WTC11 (cell line): ENCODE results near the gene ZBTB47. TPM values are rescaled to one million over a fixed set of nuclear protein-coding genes. Genes with fewer than 3 reads are reported as not detected.

Experiments
- ATF1 ChIP-seq: sonication (generic); formaldehyde crosslinking; IDR thresholded peaks from 2 replicates; pipeline ENCODE4 v1.8.1; 2023; ENCODE audit warnings: mild to moderate bottlenecking, moderate library complexity, missing genetic modification reagents
- CBFB ChIP-seq: sonication (generic); formaldehyde crosslinking; IDR thresholded peaks from 2 replicates; pipeline ENCODE4 v1.8.1; 2022; ENCODE audit warnings: mild to moderate bottlenecking, low read depth, missing genetic modification reagents
- CREB1 ChIP-seq: sonication (generic); formaldehyde crosslinking; IDR thresholded peaks from 2 replicates; pipeline ENCODE4 v1.8.0; 2023; ENCODE audit warnings: mild to moderate bottlenecking, missing genetic modification reagents
- FOXK1 ChIP-seq: sonication (generic); formaldehyde crosslinking; IDR thresholded peaks from 2 replicates; pipeline ENCODE4 v1.8.0; 2022; ENCODE audit warnings: mild to moderate bottlenecking, moderate library complexity, missing genetic modification reagents
- GABPB1 ChIP-seq: sonication (generic); formaldehyde crosslinking; IDR thresholded peaks from 2 replicates; pipeline ENCODE4 v1.8.1; 2023; ENCODE audit warnings: mild to moderate bottlenecking, missing genetic modification reagents
- GTF2I ChIP-seq: fragments of 250-450 bp; sonication (Bioruptor Pico); conservative IDR thresholded peaks from 2 replicates; pipeline ENCODE4 v1.4.0; 2021; ENCODE audit warnings: mild to moderate bottlenecking
- MXD4 ChIP-seq: fragments of 250-450 bp; sonication (Bioruptor Pico); IDR thresholded peaks from 2 replicates; pipeline ENCODE4 v1.8.0; 2021; ENCODE audit warnings: mild to moderate bottlenecking, moderate library complexity, borderline replicate concordance
- MYBL2 ChIP-seq: sonication (generic); formaldehyde crosslinking; IDR thresholded peaks from 2 replicates; pipeline ENCODE4 v1.8.1; 2023; ENCODE audit warnings: mild to moderate bottlenecking, moderate library complexity, missing genetic modification reagents
- PRRX2 ChIP-seq: fragments of 250-450 bp; sonication (Bioruptor Pico); IDR thresholded peaks from 2 replicates; pipeline ENCODE4 v1.8.0; 2021; ENCODE audit warnings: mild to moderate bottlenecking
- RELA ChIP-seq: sonication (generic); formaldehyde crosslinking; IDR thresholded peaks from 2 replicates; pipeline ENCODE4 v1.8.1; 2022; ENCODE audit warnings: missing genetic modification reagents, mild to moderate bottlenecking, borderline replicate concordance
- SOX15 ChIP-seq: fragments of 250-450 bp; sonication (Bioruptor Pico); IDR thresholded peaks from 2 replicates; pipeline ENCODE4 v1.9.0; 2021; ENCODE audit warnings: mild to moderate bottlenecking
- ZNF219 ChIP-seq: sonication (generic); formaldehyde crosslinking; IDR thresholded peaks from 2 replicates; pipeline ENCODE4 v1.8.0; 2023; ENCODE audit warnings: missing genetic modification reagents, mild to moderate bottlenecking, borderline replicate concordance
- total RNA-seq: library from RNA; stranded (reverse); gene quantifications from 3 replicates; pipeline ENCODE4 v1.2.3, GENCODE V29; 2021
- TF ChIP-seq, protein P1 (sequence below): sonication (generic); formaldehyde crosslinking; IDR thresholded peaks from 2 replicates; pipeline ENCODE4 v1.8.0; 2023; ENCODE audit warnings: missing genetic modification reagents
- TF ChIP-seq, protein P2 (sequence below): sonication (generic); formaldehyde crosslinking; IDR thresholded peaks from 2 replicates; pipeline ENCODE4 v1.8.1; 2022; ENCODE audit warnings: low read depth, mild to moderate bottlenecking, moderate library complexity, missing genetic modification reagents, borderline replicate concordance
- TF ChIP-seq, protein P3 (sequence below): sonication (generic); formaldehyde crosslinking; IDR thresholded peaks from 2 replicates; pipeline ENCODE4 v1.8.1; 2023; ENCODE audit warnings: mild to moderate bottlenecking, missing genetic modification reagents, moderate library complexity
- TF ChIP-seq, protein P4 (sequence below): sonication (generic); formaldehyde crosslinking; IDR thresholded peaks from 2 replicates; pipeline ENCODE4 v1.8.0; 2022; ENCODE audit warnings: mild to moderate bottlenecking, missing genetic modification reagents
- TF ChIP-seq, protein P5 (sequence below): fragments of 250-450 bp; sonication (Bioruptor Pico); conservative IDR thresholded peaks from 2 replicates; pipeline ENCODE4 v1.9.0; 2021; ENCODE audit warnings: mild to moderate bottlenecking
- TF ChIP-seq, protein P6 (sequence below): sonication (generic); formaldehyde crosslinking; conservative IDR thresholded peaks from 2 replicates; pipeline ENCODE4 v1.8.1; 2022; ENCODE audit warnings: mild to moderate bottlenecking, missing genetic modification reagents
- TF ChIP-seq, protein P7 (sequence below): fragments of 250-450 bp; sonication (Bioruptor Pico); IDR thresholded peaks from 2 replicates; pipeline ENCODE4 v1.9.0; 2021; ENCODE audit warnings: mild to moderate bottlenecking
- TF ChIP-seq, protein P8 (sequence below): sonication (generic); formaldehyde crosslinking; IDR thresholded peaks from 2 replicates; pipeline ENCODE4 v1.8.1; 2023; ENCODE audit warnings: mild to moderate bottlenecking, missing genetic modification reagents, borderline replicate concordance
- TF ChIP-seq, protein P9 (sequence below): sonication (generic); formaldehyde crosslinking; IDR thresholded peaks from 2 replicates; pipeline ENCODE4 v1.8.1; 2022; ENCODE audit warnings: mild to moderate bottlenecking, moderate library complexity, missing genetic modification reagents
- TF ChIP-seq, protein P10 (sequence below): sonication (generic); formaldehyde crosslinking; IDR thresholded peaks from 2 replicates; pipeline ENCODE4 v1.8.1; 2023; ENCODE audit warnings: mild to moderate bottlenecking, missing genetic modification reagents

Gene ZBTB47
- total RNA-seq, 1 experiment from 2014 or later = 5.2 TPM

DNA sequence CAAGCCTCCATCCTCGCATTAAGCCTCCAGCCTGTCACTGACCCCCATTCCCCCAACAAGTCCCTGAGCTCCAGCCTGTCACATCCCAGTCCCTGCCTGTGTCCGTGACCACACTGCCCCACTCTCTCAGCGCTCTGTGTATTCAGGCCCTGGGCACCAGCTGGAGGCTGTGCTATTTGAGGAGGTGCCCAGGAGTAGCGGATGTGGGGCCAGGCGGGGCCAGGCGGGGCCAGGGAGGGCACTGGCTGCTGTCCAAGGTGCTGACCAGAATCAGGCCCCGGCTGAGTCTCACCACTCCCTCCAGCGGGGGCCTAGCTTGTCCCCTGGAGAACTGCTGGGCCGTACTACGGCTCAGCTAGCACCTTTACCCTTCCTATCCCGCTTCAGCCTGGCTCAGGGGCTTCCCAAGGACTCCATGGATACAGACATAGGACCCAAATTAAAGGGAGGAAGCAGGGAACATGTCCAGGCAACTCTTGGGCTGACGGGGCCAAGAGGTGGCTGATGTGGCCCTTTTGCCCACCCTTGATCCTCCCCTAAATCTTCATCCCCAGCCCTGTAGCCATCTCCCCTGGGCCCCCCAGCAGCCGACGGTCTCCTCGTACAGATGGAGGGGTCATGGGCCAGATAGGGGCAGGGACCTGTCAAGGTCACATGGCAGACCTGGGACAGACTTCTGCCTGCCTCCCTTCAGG is 48.0 kb downstream of the ZBTB47 start (continued):
- TF ChIP-seq, protein P1, sequence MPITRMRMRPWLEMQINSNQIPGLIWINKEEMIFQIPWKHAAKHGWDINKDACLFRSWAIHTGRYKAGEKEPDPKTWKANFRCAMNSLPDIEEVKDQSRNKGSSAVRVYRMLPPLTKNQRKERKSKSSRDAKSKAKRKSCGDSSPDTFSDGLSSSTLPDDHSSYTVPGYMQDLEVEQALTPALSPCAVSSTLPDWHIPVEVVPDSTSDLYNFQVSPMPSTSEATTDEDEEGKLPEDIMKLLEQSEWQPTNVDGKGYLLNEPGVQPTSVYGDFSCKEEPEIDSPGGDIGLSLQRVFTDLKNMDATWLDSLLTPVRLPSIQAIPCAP (CRISPR knock-in tag) = 0 out of 2 replicates have a peak, but pooled peaks have one; percentile 80
- TF ChIP-seq CREB1 = peak; percentile 80
- TF ChIP-seq, protein P2, sequence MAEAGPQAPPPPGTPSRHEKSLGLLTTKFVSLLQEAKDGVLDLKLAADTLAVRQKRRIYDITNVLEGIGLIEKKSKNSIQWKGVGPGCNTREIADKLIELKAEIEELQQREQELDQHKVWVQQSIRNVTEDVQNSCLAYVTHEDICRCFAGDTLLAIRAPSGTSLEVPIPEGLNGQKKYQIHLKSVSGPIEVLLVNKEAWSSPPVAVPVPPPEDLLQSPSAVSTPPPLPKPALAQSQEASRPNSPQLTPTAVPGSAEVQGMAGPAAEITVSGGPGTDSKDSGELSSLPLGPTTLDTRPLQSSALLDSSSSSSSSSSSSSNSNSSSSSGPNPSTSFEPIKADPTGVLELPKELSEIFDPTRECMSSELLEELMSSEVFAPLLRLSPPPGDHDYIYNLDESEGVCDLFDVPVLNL (CRISPR knock-in tag) = no peak
- TF ChIP-seq, protein P3, sequence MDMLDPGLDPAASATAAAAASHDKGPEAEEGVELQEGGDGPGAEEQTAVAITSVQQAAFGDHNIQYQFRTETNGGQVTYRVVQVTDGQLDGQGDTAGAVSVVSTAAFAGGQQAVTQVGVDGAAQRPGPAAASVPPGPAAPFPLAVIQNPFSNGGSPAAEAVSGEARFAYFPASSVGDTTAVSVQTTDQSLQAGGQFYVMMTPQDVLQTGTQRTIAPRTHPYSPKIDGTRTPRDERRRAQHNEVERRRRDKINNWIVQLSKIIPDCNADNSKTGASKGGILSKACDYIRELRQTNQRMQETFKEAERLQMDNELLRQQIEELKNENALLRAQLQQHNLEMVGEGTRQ = no peak
- TF ChIP-seq, protein P4, sequence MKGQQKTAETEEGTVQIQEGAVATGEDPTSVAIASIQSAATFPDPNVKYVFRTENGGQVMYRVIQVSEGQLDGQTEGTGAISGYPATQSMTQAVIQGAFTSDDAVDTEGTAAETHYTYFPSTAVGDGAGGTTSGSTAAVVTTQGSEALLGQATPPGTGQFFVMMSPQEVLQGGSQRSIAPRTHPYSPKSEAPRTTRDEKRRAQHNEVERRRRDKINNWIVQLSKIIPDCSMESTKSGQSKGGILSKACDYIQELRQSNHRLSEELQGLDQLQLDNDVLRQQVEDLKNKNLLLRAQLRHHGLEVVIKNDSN (CRISPR knock-in tag) = peak; percentile 56; the same call in 1 of the 2 replicates
- TF ChIP-seq CBFB = no peak
- TF ChIP-seq ZNF219 (CRISPR knock-in tag) = peak; percentile 82; the same call in 1 of the 2 replicates
- TF ChIP-seq, protein P5, sequence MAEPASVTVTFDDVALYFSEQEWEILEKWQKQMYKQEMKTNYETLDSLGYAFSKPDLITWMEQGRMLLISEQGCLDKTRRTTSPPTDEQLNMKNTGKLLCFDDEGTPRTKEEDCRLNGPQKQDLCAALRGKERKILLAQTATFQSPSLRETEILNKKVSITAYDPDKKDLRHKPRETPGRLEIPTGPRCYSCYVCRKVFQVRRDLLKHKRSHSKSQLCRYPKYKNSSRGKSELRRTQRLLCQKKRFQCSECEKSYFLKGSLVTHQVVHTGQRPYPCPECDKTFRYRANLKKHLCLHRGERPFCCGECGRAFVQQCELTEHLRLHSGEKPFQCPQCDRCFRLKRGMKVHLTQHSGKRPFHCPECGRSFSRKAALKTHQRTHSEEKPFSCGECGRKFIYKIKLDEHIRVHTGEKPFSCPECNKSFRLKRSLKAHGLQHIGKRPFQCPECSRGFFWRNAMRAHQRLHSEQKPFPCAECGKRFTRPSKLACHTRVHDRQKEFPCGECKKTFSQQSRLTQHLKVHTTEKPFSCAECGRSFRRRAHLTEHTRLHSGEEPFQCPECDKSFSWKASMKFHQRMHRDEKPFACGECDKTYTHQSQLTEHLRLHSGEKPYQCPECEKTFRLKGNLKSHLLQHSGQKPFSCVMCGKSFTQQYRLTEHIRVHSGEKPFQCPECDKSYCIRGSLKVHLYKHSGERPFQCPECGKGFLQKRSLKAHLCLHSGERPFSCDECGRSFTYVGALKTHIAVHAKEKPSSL (CRISPR knock-in tag) = no peak
- peak; percentile 93 for TF ChIP-seq RELA (CRISPR knock-in tag)
- no peak for TF ChIP-seq ATF1 (CRISPR knock-in tag)
- no peak for TF ChIP-seq GTF2I (CRISPR knock-in tag)
- TF ChIP-seq MXD4 = no peak
- TF ChIP-seq, protein P6, sequence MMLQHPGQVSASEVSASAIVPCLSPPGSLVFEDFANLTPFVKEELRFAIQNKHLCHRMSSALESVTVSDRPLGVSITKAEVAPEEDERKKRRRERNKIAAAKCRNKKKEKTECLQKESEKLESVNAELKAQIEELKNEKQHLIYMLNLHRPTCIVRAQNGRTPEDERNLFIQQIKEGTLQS (CRISPR knock-in tag) = no peak
- TF ChIP-seq, protein P7, sequence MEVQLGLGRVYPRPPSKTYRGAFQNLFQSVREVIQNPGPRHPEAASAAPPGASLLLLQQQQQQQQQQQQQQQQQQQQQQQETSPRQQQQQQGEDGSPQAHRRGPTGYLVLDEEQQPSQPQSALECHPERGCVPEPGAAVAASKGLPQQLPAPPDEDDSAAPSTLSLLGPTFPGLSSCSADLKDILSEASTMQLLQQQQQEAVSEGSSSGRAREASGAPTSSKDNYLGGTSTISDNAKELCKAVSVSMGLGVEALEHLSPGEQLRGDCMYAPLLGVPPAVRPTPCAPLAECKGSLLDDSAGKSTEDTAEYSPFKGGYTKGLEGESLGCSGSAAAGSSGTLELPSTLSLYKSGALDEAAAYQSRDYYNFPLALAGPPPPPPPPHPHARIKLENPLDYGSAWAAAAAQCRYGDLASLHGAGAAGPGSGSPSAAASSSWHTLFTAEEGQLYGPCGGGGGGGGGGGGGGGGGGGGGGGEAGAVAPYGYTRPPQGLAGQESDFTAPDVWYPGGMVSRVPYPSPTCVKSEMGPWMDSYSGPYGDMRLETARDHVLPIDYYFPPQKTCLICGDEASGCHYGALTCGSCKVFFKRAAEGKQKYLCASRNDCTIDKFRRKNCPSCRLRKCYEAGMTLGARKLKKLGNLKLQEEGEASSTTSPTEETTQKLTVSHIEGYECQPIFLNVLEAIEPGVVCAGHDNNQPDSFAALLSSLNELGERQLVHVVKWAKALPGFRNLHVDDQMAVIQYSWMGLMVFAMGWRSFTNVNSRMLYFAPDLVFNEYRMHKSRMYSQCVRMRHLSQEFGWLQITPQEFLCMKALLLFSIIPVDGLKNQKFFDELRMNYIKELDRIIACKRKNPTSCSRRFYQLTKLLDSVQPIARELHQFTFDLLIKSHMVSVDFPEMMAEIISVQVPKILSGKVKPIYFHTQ (CRISPR knock-in tag) = no peak
- no peak for TF ChIP-seq PRRX2
- no peak for TF ChIP-seq SOX15
- TF ChIP-seq FOXK1 (CRISPR knock-in tag) = peak; percentile 88
- TF ChIP-seq, protein P8, sequence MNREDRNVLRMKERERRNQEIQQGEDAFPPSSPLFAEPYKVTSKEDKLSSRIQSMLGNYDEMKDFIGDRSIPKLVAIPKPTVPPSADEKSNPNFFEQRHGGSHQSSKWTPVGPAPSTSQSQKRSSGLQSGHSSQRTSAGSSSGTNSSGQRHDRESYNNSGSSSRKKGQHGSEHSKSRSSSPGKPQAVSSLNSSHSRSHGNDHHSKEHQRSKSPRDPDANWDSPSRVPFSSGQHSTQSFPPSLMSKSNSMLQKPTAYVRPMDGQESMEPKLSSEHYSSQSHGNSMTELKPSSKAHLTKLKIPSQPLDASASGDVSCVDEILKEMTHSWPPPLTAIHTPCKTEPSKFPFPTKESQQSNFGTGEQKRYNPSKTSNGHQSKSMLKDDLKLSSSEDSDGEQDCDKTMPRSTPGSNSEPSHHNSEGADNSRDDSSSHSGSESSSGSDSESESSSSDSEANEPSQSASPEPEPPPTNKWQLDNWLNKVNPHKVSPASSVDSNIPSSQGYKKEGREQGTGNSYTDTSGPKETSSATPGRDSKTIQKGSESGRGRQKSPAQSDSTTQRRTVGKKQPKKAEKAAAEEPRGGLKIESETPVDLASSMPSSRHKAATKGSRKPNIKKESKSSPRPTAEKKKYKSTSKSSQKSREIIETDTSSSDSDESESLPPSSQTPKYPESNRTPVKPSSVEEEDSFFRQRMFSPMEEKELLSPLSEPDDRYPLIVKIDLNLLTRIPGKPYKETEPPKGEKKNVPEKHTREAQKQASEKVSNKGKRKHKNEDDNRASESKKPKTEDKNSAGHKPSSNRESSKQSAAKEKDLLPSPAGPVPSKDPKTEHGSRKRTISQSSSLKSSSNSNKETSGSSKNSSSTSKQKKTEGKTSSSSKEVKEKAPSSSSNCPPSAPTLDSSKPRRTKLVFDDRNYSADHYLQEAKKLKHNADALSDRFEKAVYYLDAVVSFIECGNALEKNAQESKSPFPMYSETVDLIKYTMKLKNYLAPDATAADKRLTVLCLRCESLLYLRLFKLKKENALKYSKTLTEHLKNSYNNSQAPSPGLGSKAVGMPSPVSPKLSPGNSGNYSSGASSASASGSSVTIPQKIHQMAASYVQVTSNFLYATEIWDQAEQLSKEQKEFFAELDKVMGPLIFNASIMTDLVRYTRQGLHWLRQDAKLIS (CRISPR knock-in tag) = no peak
- TF ChIP-seq GABPB1 (CRISPR knock-in tag) = peak; percentile 56; the same call in 1 of the 2 replicates
- TF ChIP-seq, protein P9, sequence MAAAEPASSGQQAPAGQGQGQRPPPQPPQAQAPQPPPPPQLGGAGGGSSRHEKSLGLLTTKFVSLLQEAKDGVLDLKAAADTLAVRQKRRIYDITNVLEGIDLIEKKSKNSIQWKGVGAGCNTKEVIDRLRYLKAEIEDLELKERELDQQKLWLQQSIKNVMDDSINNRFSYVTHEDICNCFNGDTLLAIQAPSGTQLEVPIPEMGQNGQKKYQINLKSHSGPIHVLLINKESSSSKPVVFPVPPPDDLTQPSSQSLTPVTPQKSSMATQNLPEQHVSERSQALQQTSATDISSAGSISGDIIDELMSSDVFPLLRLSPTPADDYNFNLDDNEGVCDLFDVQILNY (CRISPR knock-in tag) = peak; percentile 37; the same call in 1 of the 2 replicates
- TF ChIP-seq, protein P10, sequence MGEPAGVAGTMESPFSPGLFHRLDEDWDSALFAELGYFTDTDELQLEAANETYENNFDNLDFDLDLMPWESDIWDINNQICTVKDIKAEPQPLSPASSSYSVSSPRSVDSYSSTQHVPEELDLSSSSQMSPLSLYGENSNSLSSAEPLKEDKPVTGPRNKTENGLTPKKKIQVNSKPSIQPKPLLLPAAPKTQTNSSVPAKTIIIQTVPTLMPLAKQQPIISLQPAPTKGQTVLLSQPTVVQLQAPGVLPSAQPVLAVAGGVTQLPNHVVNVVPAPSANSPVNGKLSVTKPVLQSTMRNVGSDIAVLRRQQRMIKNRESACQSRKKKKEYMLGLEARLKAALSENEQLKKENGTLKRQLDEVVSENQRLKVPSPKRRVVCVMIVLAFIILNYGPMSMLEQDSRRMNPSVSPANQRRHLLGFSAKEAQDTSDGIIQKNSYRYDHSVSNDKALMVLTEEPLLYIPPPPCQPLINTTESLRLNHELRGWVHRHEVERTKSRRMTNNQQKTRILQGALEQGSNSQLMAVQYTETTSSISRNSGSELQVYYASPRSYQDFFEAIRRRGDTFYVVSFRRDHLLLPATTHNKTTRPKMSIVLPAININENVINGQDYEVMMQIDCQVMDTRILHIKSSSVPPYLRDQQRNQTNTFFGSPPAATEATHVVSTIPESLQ (CRISPR knock-in tag) = no peak
- no peak for TF ChIP-seq MYBL2 (CRISPR knock-in tag)
